MM.1S (cell line): Measurements from ENCODE around the gene ZNF516.

Source experiments
- CTCF ChIP-seq: fragments of 300-600 bp; sonication (generic); IDR thresholded peaks from 2 replicates; pipeline ENCODE4 v1.5.1; 2016; ENCODE audit warnings: antibody characterized with exemption, low read length, mixed read lengths
- EZH2 ChIP-seq: fragments of 300-600 bp; sonication (generic); optimal IDR thresholded peaks from 2 replicates; pipeline ENCODE3; 2017; ENCODE audit warnings: low read depth, mild to moderate bottlenecking, antibody characterized with exemption, low read length, mixed read lengths
- EZH2phosphoT487 ChIP-seq: fragments of 300-600 bp; sonication (generic); IDR thresholded peaks from 2 replicates; pipeline ENCODE4 v1.6.1; 2018; ENCODE audit warnings: antibody characterized with exemption, low read length

DNA sequence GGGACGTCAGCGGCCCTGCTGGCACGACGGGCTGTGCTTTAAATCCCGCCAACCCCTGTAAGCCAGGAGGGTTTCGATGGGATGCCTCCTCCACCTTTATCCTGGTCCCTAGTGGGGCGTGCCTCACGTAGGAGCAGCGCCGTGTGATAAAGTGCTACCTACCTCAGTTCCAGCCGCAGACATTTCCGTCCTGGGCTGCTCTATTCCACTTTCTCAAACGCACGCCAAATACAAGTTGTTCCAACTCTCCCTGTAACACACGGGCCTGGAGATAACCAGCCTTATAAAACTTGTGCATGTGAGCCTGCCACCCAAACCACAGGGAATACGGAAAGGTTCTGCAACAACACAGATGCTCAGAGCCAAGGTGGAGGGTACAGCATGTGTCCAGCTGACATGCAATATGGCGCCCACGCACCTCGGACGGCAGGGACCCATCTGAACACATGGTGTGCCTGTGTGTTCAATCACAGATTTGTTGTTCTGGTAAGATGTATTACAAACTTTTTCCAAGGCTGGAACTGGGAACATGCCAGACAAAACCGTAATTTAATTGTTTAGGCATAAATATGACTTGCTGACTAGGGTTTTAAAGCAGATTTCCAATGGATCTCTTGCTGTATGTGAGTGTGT, 47.7 kb downstream of the ZNF516 start:
- TF ChIP-seq CTCF (no peak), EZH2phosphoT487 (no peak), EZH2 (no peak)
